Medulla oblongata (tissue), 1 donor: ENCODE results near the gene PHLDB3.
"Not testable (repeated sequence)": the region's sequence is repeated elsewhere in the genome, so short reads cannot be mapped to it uniquely, and the experiment has no call there.

Source experiments
- DNase-seq: peaks from one replicate; pipeline ENCODE4 v3.0.0-alpha.2; 2015; ENCODE audit errors: extremely low spot score

The PHLDB3 gene

DNA sequence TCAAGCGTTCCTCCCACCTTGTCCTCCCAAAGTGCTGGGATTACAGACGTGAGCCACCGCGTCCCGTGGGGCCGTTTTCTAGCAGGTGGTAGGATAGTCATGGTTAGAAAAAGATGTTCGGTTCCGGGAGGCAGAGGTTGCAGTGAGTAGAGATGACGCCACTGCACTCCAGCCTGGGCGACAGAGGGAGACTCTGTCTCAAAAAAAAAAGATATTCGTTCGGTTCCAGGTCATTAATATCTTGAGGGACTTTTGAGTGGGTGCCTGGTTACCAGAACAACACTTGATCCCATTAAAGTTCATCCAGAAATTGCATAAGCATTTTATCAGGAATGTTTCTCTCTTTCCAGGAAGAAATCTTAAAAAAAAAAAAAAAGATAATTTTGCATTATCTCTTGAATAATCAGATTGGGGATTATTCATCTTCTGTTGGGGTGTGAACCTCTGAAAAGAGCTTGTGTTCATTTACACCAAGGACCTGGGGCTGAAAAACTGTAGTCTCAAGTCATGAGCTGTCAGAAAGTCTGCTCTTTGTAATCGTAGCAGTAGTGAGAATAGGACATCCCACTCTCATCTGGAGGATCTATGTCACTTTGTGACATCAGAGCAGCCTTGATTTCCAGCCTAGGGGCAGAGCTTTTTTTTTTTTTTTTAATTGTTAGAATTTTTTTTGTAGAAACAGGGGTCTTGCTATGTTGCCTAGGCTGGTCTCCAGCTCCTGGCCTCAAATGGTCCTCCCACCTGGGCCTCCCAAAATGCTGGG lies 23.5 kb upstream of the PHLDB3 start:
- no peak for DNase-seq

DNA sequence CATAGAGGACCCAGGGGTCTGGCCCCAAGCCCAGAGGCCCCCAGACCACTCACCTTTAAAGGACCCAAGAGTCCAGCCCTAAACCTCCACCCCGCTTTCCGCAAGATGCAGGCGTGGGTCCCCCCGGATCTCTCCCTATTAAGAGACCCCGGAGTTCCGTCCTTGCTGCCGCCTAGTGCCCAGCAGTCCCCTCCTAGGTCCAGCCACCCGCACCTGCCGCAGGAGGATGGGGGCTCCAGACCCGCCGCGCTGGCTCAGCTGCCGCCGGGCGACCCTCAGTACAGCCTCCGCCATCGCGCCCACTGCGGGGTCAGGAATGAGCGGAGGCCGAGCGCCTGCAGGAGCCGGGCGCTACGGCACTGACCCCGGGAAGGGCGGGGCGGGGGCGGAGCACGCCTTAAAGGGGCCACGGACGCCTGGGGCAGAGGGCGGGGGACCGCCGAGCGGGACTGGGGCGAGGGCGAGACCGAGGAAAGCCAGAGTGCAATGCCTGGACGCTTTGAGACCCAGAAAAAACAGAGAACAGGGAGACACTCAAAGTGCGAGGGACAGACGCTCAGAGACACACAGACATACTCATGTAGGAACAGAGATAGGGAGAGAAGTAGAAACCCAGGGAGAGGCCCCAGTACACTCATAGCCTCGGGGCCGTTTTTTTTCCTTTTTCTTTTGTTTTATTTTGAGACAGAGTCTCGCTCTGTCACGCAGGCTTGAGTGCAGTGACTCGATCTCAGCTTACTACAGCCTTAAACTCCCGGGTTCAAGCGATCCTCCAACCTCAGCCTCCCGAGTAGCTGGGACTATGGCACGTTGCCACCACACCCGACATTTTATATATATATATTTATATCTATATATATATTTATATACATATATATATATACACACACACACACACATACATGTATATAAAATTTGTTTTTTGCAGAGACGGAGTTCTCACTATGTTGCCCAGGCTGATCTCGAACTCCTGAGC lies 22.6 kb upstream of the PHLDB3 start, which contains the start of gene ETHE1:
Gene ETHE1 (minus strand): TSS at position 318 of the 976 bp plus-strand sequence. CDS start 24 bp downstream, at position 294.
- DNase-seq = peak; percentile 80

GRCh38 chr19:43525836-43526771 lies 21.6 kb upstream of the PHLDB3 start:
- DNase-seq = no peak

GRCh38 chr19:43524922-43525835 lies 20.6 kb upstream of the PHLDB3 start:
- DNase-seq = peak; percentile 58

DNA sequence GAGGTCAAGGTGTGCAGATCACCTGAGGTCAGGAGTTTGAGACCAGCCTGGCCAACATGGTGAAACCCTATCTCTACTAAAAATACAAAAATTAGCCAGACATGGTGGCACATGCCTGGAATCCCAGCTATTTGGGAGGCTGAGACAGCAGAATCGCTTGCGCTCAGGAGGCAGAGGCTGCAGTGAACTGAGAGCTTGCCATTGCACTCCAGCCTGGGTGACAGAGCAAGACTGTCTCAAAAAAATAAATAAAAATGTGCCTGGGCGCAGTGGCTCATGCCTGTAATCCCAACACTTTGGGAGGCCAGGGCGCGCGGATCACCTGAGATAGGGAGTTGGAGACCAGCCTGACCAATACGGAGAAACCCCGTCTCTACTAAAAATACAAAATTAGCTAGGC lies 19.1 kb upstream of the PHLDB3 start:
- DNase-seq = not testable (repeated sequence)

GRCh38 chr19:43522929-43523328 lies 18.4 kb upstream of the PHLDB3 start:
- no peak for DNase-seq

GRCh38 chr19:43519436-43520088 lies 15.0 kb upstream of the PHLDB3 start:
- peak; percentile 90 for DNase-seq

- no peak for DNase-seq
Observed at GRCh38 chr19:43518051-43518450, 13.5 kb upstream of the PHLDB3 start.

DNA sequence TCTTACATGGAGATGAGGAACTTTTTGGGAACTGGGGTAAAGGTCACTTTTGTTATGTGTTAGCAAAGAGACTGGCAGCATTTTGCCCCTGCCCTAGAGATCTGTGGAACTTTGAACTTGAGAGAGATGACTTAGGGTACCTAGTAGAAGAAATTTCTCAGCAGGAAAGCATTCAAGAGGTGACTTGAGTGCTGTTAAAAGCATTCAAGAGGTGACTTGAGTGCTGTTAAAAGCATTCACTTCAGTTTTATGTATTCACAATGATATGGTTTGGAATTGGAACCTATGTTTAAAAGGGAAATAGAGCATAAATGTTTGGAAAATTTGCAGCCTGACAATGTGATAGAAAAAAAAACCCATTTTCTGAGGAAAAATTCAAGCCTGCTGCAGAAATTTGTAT lies 7.9 kb upstream of the PHLDB3 start:
- DNase-seq = not testable (repeated sequence)

DNA sequence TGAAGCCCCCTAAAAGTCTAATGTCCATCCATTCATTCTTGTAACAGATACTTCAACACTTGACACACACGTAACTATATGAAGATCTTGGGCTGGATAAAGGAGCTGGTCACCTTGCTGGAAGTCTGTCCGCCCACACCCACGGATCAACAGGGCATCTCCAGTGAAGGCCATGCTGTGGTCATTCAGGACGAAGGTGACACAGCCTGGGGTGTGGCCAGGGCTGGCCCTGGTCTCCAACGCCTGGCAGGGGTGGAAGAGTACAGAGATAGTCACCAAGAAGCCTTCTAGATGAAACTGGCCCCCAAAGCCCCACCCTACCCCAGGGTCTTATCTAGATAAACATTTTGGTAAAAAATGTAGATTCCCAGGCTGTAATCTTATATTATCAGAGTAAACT lies 6.8 kb upstream of the PHLDB3 start:
- no peak for DNase-seq

DNA sequence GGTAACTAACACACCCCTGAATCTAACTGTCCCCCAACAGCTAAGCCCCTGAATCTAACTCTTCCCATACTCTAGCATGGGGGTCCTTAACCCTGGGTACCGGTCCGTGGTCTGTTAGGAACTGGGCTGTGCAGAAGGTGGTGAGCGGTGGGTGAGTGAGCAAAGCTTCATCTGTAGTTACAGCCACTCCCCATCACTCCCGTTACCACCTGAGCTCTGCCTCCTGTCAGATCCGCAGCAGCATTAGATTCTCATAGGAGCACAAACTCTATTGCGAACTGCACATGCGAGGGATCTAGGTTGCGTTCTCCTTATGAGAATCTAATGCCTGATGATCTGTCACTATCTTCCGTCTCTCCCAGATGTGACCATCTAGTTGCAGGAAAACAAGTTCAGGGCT lies 6.2 kb upstream of the PHLDB3 start:
- no peak for DNase-seq

DNA sequence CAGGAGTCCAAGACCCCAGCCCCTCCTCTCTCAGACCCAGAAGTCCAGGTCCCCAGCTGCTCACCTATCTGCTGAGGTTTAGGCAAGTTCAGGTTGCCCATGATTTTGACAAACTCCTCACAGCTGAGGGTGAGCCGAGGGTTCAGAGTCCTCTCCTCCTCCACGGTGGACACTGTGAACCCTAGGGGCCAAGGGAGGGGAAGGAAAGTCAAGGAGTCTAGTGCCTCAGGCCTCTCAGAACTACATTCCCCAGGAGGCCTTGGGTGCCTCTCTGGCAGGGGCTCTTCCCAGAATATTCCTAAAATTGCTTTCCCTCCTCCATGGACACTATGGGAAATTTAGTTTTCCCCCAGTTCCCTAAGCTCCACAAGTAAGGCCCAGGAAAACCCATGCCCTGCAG lies 3.3 kb upstream of the PHLDB3 start:
- no peak for DNase-seq

DNA sequence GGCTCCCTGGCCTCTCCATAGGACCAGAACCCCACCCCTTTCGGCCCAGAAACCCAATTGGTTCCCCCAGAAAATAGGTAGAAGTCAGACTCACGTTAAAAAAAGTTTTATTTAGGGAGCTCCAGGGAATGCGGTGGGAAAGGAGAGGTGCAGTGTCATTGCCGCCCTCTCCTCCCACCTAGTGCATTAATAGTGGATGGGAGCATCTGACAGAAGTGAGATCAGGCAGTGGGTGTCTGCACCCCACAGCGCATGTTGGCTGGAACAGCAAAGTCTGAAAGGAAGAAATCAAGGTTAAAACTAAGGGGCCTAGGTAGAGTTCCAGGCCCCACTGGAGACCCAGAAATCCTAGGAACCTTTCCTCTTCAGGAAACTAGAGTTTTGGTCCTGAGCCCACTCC lies 2.1 kb upstream of the PHLDB3 start:
- no peak for DNase-seq

GRCh38 chr19:43505941-43506340 lies 1.4 kb upstream of the PHLDB3 start:
- no peak for DNase-seq

DNA sequence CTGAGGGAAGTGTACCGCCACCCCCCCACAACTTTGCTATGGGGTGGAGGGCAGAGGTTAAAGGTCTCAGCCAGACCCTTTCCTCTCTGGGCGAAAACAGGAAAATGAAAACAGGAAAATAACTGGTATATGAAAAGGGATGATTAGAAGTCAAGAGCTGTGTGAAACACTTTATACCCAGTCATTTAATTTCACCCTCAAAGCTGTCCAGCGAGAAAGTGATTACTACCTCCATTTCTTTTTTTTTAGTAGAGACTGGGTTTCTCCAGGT lies 575 bp upstream of the PHLDB3 start:
- no peak for DNase-seq

DNA sequence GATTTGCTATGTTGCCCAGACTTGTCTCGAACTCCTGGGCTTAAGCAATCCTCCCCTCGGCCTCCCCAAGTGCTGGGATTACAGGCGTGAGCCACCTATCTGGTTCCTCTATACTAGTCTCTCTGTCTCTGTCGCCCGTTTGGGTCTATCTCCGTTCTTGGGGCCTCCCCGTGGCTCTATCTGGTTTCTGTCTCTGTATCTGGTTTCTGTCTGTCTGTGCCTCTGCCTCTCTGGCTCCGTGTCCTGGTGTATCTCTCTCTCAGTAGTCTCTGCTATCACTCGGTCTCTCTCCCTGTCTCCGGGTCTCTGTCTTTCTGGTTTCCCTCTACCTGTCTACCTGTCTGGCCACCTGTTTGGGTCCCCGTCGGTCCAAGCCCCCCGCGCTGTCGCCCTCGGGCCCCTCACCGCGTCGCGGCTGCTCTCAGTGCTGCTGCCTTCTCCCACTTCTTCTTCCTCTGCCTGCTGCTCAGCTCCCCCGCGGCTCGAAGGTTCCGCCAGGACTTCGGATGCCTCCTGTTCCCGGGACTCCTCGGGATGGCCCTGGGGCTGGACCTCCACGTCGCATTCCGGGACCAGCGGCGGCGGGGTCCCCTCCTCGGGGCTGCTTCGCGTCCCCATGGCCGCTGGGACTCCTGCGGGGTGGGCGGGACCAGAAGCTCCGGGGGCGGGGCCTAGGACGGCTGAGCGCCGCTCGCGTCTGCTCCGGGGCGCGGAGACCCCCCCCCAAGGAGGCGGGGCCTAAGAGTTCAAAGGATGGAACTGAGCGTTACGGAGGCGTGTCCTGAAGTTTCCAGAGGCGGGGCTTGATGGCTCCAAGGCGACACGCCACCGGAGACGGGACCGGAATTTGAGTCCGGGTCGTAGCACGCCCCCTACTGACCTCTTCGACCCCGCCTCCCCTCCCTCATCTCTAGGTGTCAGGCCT lies 783 bp downstream of the PHLDB3 start:
- peak; percentile 98 for DNase-seq

- no peak for DNase-seq
Observed at GRCh38 chr19:43502419-43502976, 2.0 kb downstream of the PHLDB3 start.

DNA sequence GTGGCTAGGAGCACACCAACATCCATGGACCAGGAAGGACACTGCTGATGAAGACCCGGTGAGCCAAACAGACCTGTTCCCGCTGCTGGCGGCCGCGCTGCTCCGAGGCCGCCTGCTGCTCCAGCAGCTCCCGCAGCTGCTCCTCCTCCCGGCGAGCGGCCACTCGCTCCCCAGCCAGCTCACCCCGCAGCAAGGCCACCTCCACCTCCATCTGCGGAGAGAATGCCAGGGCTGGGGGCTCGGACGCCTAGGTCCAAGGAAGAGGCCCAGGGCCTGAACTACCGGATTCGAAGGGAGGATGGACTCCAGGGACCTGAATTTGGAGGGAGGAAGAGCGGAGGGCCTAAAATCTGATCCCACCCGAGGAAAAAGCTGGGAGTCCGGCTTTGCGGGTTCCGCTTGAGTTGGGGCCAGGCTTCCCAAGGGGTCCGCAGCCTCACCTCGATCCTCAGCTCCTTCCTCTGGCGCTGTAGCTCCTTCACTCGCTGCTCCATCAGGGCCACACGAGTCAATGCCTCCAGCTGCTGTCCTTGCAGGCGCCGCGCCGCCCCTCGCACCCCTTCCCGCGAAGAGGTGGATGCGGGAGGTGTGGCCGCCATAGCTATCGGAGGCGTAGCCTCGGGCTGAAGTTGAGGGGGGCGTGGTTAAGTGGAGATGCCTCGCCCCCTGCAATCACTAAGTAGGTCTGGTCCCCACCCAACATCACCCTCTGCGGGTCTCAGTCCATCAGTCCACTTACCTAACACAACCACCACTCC lies 2.7 kb downstream of the PHLDB3 start:
- no peak for DNase-seq
